ENCODE results near the gene WIPF1. TPM values are rescaled to one million over a fixed set of nuclear protein-coding genes. Genes with fewer than 3 reads are reported as not detected.

WIPF1 gene
- total RNA-seq, 2 experiments from 2014 or later = 465 to 588 TPM

DNA sequence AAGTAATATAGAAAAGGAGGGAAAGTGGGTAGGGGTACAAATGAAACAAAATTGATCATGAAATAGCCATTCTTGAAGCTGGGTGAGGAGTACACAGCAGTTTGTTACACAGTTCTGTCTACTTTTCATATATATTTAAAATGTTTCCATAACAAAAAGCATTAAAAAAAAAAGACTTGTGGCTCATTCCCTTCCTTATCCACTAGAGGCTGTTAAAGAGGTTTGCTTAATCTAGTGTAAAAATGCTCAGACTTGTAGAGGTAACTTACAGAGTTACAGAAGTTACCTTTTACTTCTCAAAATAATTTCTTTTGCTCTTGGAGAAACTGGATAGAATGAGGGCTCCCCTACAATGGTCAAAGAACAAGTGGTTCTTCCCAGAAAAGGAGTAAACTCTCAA lies 8.1 kb upstream of the WIPF1 start:
- H3K4me3 Mint-ChIP-seq = no peak overlapping the region
- H3K27me3 Mint-ChIP-seq = no peaks in the 10 kb centered on the region
- peak overlapping the region; percentile 90 for H3K27ac Mint-ChIP-seq
- CTCF ChIA-PET = interaction anchor here (1.5 to 10.4 kb wide), 4 partner anchors 10 to 80 kb away, joined by 5 to 122 read pairs (median 28); no protein-coding TSS in a partner anchor
- ATAC-seq = no peak
- H3K9me3 Mint-ChIP-seq (ENCODE audit: low read depth) = no peaks in the 10 kb centered on the region
- peaks cover 36% of the 10 kb centered on the region for H3K36me3 Mint-ChIP-seq
- H3K4me1 Mint-ChIP-seq = peaks cover 89% of the 10 kb centered on the region
- no peak for DNase-seq

DNA sequence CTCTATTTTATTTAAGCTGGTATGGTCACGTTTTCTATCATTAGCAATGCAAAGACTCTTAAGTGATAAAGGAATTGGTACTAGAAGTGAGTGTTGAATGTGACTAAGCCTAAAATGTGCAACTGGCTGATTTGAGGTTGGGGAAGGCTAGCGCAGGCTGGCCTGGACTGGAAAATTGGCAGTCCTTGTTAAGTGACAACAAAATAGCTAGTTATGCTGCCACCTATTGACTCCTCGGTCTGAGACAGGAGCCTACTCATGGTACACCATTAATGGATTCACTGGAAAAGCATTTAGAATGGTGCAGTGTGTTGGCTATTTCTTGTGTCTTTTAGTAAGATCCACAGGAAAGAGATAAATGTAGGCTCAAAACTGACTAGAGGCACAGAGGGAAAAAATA lies 5.7 kb upstream of the WIPF1 start:
- Mint-ChIP-seq H3K4me3 (no peak overlapping the region), H3K27ac (peak overlapping the region; percentile 66), H3K27me3 (no peaks in the 10 kb centered on the region), H3K9me3 (ENCODE audit: low read depth) (no peaks in the 10 kb centered on the region), H3K4me1 (peaks cover 89% of the 10 kb centered on the region), H3K36me3 (peaks cover 43% of the 10 kb centered on the region)
- ATAC-seq = peak; percentile 70
- CTCF ChIA-PET = interaction anchor here (0.8 to 10.4 kb wide), 20 partner anchors 8 to 142 kb away, joined by 3 to 122 read pairs (median 5); no protein-coding TSS in a partner anchor
- peak; percentile 74 for DNase-seq

DNA sequence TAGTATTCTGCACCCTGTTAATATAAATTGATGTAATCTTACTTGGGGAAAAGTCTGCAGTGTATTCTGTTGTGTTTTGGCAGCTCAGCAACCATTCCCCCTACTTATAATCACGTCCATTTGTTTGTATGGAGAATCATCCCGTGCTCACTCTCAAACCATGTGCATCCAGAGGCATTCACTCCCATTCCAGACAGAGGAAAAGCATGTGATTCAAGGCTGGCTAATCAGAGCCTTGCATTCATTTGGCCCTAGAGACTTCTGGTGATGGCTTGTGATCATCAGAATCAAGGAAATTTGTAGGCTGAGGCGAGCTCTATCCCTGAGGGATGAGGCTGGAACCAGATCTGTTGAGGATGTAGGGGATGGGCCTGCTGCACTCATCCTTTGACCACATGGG lies 5.1 kb upstream of the WIPF1 start:
- Mint-ChIP-seq H3K4me1 (peaks cover 89% of the 10 kb centered on the region), H3K4me3 (no peak overlapping the region), H3K36me3 (peaks cover 42% of the 10 kb centered on the region), H3K9me3 (ENCODE audit: low read depth) (no peaks in the 10 kb centered on the region), H3K27ac (peak overlapping the region; percentile 66), H3K27me3 (no peaks in the 10 kb centered on the region)
- DNase-seq (no peak), ATAC-seq (no peak)
- CTCF ChIA-PET = interaction anchor here (0.7 to 10.4 kb wide), 19 partner anchors 8 to 141 kb away, joined by 3 to 122 read pairs (median 5); no protein-coding TSS in a partner anchor

DNA sequence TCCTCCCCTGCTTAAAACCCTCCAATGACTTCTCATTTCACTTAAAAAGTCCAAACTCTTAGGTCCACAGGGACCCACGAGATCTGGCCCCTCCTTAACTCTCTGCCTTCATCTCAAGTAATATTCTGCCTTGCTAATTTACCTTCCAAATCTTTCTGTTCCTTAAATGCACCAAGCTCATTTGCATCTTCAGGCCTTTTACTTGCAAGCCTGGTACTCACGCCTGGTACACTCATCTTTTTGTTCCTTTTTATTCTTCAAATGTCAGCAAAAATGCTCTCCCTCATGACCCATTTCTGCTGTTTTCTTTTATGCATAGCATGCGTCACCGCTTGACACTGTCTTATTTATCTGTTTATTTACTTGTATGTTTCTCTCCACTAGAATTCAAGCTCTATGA lies 2.7 kb upstream of the WIPF1 start:
- ATAC-seq = no peak
- no peak overlapping the region for H3K4me3 Mint-ChIP-seq
- CTCF ChIA-PET = interaction anchor here (0.8 to 1.6 kb wide), 8 partner anchors 10 to 137 kb away, joined by 3 to 7 read pairs (median 4); no protein-coding TSS in a partner anchor

DNA sequence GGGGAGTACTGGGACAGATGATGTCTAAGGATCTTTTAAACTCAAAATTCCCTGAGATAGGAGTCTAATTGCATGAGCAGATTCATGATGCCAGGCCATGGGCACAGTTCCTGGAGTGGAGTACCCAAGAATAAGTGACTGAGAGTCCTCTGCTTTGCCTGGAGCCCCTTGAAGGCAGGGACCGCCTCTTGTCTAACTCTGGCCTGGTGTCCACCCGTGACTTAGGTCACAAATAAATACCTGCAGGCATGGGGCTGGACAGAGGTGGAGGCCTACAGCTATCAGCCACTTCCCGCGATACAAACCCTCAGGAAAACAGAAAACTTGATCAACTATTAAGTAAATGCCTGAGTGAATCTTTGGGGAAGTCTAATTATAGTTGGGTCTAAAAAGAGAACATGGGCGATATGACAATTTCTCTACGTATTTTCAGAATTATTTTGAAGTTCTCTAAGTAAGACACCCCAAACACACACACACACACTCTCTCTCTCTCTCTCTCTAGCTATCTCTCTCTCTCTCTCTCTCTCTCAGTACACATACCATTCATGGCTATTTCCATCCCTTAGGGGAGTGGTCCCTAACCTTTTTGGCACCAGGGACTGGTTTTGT lies 1.8 kb upstream of the WIPF1 start:
- Mint-ChIP-seq H3K9me3 (ENCODE audit: low read depth) (no peaks in the 10 kb centered on the region), H3K27ac (peak overlapping the region; percentile 95), H3K27me3 (no peaks in the 10 kb centered on the region), H3K4me3 (no peak overlapping the region), H3K4me1 (peaks cover 61% of the 10 kb centered on the region), H3K36me3 (peaks cover 60% of the 10 kb centered on the region)
- DNase-seq (no peak), ATAC-seq (no peak)
- CTCF ChIA-PET = interaction anchor here (0.8 to 3.5 kb wide), 9 partner anchors 10 to 90 kb away, joined by 3 to 28 read pairs (median 4); no protein-coding TSS in a partner anchor

More for the DNA sequence above, 2.7 kb upstream of the WIPF1 start:
- DNase-seq = no peak
- Mint-ChIP-seq H3K27ac (peak overlapping the region; percentile 95), H3K4me1 (peaks cover 69% of the 10 kb centered on the region), H3K27me3 (no peaks in the 10 kb centered on the region), H3K36me3 (peaks cover 57% of the 10 kb centered on the region), H3K9me3 (ENCODE audit: low read depth) (no peaks in the 10 kb centered on the region)

DNA sequence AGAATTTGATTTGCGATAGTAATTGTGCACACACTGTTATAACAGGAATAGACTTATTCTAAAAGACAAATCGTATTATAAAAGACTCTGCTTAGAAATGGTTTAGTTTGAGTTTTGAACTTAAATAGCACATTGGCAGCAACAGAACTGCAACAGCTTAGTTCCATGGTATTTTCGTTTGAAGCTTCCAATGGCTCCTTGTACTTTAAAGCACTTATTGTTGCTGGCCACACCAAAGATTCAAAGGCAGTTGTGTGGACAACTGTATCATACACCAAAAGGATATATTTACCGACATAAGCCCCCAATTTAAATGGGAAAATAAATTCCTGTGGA lies 627 bp downstream of the WIPF1 start:
- ATAC-seq (no peak), DNase-seq (no peak)
- CTCF ChIA-PET = interaction anchor here (1.0 to 5.8 kb wide), 10 partner anchors 8 to 107 kb away, joined by 3 to 70 read pairs (median 8); no protein-coding TSS in a partner anchor
- peak overlapping the region; percentile 91 for H3K4me3 Mint-ChIP-seq
- peaks cover 49% of the 10 kb centered on the region for H3K4me1 Mint-ChIP-seq
- peaks cover 68% of the 10 kb centered on the region for H3K36me3 Mint-ChIP-seq
- H3K27me3 Mint-ChIP-seq = no peaks in the 10 kb centered on the region
- H3K27ac Mint-ChIP-seq = peak overlapping the region; percentile 95
- H3K9me3 Mint-ChIP-seq (ENCODE audit: low read depth) = no peaks in the 10 kb centered on the region

DNA sequence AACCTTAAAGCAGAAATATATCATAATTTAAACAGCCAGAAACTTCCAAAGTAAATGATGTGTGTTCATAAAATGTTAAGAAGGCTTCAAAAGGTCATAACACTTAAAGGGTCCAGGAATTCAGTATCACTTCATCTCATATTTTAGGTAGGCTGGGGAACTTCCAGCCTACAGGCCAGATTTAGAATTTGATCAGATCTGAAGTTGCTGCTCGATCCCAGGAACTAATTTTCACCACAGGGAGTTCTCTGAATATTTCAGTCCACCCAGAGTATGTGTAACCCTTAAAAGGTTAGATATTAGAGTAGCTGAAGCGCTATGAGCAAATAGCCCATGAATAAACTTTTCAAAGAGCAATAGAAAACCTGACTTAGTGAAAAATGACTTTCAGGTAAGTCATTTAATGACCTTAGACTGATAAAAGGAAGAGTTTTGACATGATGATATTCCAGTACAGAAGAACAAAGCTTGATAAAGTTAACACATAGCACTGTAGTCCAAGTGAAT lies 1.7 kb downstream of the WIPF1 start:
- CTCF ChIA-PET = interaction anchor here (0.9 to 5.8 kb wide), 9 partner anchors 9 to 101 kb away, joined by 3 to 70 read pairs (median 6); no protein-coding TSS in a partner anchor
- Mint-ChIP-seq H3K36me3 (peaks cover 72% of the 10 kb centered on the region), H3K4me1 (peaks cover 49% of the 10 kb centered on the region), H3K4me3 (peak overlapping the region; percentile 91), H3K27ac (peak overlapping the region; percentile 95), H3K27me3 (no peaks in the 10 kb centered on the region), H3K9me3 (ENCODE audit: low read depth) (no peaks in the 10 kb centered on the region)
- ATAC-seq = no peak
- no peak for DNase-seq

DNA sequence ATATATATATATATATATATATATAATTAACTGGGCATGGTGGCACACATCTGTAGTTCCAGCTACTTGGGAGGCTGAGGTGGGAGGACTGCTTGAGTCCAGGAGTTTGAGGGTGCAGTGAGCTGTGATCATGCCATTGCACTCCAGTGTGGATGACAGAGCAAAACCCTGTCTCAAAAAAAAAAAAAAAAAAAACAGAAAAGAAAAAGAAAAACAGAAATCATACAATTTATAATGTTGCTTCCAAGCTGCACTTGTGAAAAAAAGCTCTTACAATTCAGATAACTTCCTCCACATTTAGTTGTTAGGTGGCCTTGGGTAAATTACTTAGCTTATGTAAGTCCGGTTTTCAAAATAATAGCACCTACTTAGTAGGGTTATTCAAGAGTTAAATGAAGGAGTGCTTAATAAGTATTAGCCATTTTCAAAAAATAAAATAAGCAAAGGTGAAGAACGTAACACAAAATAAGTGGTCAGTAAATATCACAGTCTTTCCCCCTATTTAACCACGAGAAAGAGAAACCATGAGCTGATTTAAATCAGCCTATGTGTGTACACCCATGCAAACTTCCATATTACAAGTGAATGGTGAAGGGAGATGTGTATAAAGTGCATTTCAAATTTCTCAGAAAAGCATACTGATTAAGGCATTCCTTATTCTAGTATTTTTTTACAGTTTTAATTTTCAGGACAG lies 2.3 kb downstream of the WIPF1 start:
- peak overlapping the region; percentile 95 for H3K27ac Mint-ChIP-seq
- H3K27me3 Mint-ChIP-seq = no peaks in the 10 kb centered on the region
- H3K9me3 Mint-ChIP-seq (ENCODE audit: low read depth) = no peaks in the 10 kb centered on the region
- H3K36me3 Mint-ChIP-seq = peaks cover 73% of the 10 kb centered on the region
- CTCF ChIA-PET = interaction anchor here (0.9 to 5.8 kb wide), 10 partner anchors 8 to 102 kb away, joined by 3 to 70 read pairs (median 4); no protein-coding TSS in a partner anchor
- peaks cover 50% of the 10 kb centered on the region for H3K4me1 Mint-ChIP-seq
- no peak for ATAC-seq
- H3K4me3 Mint-ChIP-seq = peak overlapping the region; percentile 91
- peak; percentile 48 for DNase-seq

DNA sequence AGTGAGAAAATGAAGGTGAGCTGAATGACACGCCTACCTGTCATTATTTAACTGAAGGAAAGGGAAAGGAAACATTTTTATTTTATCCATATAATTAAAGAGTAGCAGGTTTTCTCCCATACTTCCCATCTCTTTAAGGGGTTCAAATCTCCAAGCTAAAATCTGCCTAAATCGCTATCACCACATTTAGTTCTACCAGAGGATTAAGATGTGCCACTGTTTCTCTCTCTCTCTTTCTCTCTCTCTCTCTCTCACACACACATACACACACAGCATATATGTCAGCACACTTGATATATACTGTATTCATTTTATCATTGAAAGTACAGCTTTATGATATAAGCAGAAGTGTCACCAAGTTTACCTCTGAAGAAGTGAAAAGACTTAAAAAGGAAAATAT lies 3.1 kb downstream of the WIPF1 start:
- ATAC-seq (no peak), DNase-seq (no peak)
- H3K4me3 Mint-ChIP-seq = peak overlapping the region; percentile 91
- H3K27me3 Mint-ChIP-seq = no peaks in the 10 kb centered on the region
- peaks cover 48% of the 10 kb centered on the region for H3K4me1 Mint-ChIP-seq
- no peaks in the 10 kb centered on the region for H3K9me3 Mint-ChIP-seq (ENCODE audit: low read depth)
- H3K36me3 Mint-ChIP-seq = peaks cover 71% of the 10 kb centered on the region
- H3K27ac Mint-ChIP-seq = peak overlapping the region; percentile 95
- CTCF ChIA-PET = interaction anchor here (0.8 to 5.8 kb wide), 11 partner anchors 8 to 94 kb away, joined by 3 to 70 read pairs (median 6); no protein-coding TSS in a partner anchor

DNA sequence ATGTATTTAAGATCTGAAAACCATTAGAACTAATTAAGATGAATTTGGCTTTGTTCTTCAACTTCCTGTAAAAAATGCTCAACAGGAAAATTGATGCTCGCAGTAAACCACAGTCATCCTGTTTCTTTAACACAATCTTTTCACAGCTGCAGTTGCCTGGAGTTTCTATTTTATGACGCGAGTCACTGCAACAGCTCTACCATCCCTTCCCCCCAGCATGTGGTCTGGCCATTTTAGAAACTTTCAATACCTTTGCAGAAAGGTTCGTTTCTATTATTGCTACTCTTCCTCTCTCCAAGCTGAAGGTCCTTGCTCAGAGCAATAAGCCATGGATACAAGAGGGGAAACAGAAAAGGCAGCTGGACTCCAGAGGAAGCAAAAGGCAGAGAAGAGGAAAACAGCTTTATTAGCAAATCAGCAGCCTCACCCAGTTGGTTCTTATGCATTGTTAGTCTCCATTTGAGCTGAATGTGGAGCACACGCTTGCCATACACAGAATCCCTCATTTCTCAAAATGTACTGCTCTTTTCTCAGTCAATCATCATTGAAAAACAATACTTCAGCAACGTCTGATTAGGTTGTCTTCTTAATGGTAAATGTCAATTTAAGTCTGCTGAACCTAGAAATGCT lies 3.9 kb downstream of the WIPF1 start:
- DNase-seq = peak; percentile 88
- Mint-ChIP-seq H3K4me3 (peak overlapping the region; percentile 91), H3K4me1 (peaks cover 48% of the 10 kb centered on the region), H3K9me3 (ENCODE audit: low read depth) (no peaks in the 10 kb centered on the region), H3K27ac (peak overlapping the region; percentile 95), H3K36me3 (peaks cover 74% of the 10 kb centered on the region), H3K27me3 (no peaks in the 10 kb centered on the region)
- peak; percentile 74 for ATAC-seq
- CTCF ChIA-PET = interaction anchor here (0.8 to 5.8 kb wide), 9 partner anchors 9 to 94 kb away, joined by 3 to 70 read pairs (median 6); no protein-coding TSS in a partner anchor

DNA sequence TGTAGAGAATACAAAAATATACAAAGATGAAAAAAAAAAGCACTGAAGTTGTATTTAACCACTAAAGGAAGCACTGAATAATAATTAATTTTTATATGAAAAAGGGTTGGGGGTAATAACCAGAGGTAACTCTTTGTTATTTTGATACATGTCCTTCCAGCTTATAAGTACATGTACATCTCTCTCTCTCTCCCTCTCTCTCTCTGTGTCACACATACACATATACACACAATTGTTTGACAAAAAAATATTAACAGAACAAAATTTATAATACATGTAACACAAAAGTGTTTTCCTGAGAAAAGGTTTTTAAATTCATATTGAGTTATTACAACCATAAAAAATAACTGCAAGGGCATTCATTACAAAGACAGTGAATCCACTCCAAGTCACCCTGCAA lies 4.6 kb downstream of the WIPF1 start:
- no peaks in the 10 kb centered on the region for H3K27me3 Mint-ChIP-seq
- H3K4me1 Mint-ChIP-seq = peaks cover 48% of the 10 kb centered on the region
- peaks cover 74% of the 10 kb centered on the region for H3K36me3 Mint-ChIP-seq
- CTCF ChIA-PET = interaction anchor here (1.1 to 5.8 kb wide), 7 partner anchors 10 to 95 kb away, joined by 3 to 70 read pairs (median 6); no protein-coding TSS in a partner anchor
- no peaks in the 10 kb centered on the region for H3K9me3 Mint-ChIP-seq (ENCODE audit: low read depth)
- peak overlapping the region; percentile 95 for H3K27ac Mint-ChIP-seq
- DNase-seq = no peak
- H3K4me3 Mint-ChIP-seq = peak overlapping the region; percentile 91
- ATAC-seq = no peak

DNA sequence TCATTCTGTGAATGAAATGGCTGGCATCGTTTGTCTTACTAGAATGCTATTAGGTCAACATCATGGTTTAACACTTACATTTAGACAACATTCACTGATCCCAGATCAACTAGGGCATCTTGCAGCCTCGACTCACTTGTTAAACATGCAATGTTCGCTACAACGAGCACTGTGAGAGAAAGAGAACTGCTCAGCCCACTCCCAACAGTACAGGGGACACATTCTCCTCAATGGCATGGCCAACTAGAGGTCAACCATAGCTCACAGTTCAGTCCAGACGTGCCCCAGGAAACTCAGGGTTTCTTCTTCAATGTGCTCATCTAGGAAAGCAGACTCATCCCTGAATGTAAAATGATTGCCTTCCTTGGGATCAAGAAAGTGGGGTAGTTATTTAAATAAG lies 5.9 kb downstream of the WIPF1 start:
- DNase-seq (no peak), ATAC-seq (no peak)
- Mint-ChIP-seq H3K4me1 (peaks cover 52% of the 10 kb centered on the region), H3K9me3 (ENCODE audit: low read depth) (no peaks in the 10 kb centered on the region), H3K27ac (peak overlapping the region; percentile 86), H3K27me3 (no peaks in the 10 kb centered on the region), H3K4me3 (peak overlapping the region; percentile 70), H3K36me3 (peaks cover 73% of the 10 kb centered on the region)
- CTCF ChIA-PET = interaction anchor here (0.8 to 5.0 kb wide), 7 partner anchors 12 to 130 kb away, joined by 3 to 40 read pairs (median 5); no protein-coding TSS in a partner anchor

Measured in activated CD8-positive, alpha-beta memory T cell treated with anti-CD3 and anti-CD28 coated beads, Interleukin-2, amount 10 ng/mL, durations not matched to agents 7 days and 5 days (primary cell).